ENCODE measurements around the gene EFNA5. TPM values are rescaled to one million over a fixed set of nuclear protein-coding genes. Genes with fewer than 3 reads are reported as not detected.

The EFNA5 gene
- total and polyA plus RNA-seq, 2 donors: 1.7 to 3.6 TPM

DNA sequence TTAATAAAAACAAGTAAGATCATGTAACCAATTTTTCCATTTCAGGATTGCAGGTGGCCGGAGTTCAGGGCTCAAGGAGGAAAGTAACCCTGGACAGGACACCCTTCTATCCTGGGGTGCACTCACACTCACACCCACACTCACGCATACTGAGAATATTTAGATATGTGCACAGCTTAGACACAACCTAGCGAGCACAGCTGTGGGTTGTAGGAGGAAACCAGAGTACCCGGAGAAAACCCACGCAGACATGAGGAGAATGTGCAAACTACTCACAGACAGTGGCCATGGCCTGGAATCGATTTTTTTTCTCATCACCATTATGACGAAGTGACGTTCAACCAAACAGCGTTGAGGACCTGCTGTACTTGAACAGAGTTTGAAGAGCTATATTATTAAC lies 4.5 kb upstream of the EFNA5 start:
- 77% methylated on average over 9 of the region's 9 CpGs for WGBS
- peaks cover 38 to 62% of the 10 kb centered on the region in 2 donors for H3K27me3 ChIP-seq (ENCODE audit: control insufficient read depth in 2 of 2, insufficient read depth in 1 of 2, low read length in 1 of 2)
- no peak for DNase-seq (ENCODE audit: low read depth in 6 of 9, low spot score in 9 of 9)

DNA sequence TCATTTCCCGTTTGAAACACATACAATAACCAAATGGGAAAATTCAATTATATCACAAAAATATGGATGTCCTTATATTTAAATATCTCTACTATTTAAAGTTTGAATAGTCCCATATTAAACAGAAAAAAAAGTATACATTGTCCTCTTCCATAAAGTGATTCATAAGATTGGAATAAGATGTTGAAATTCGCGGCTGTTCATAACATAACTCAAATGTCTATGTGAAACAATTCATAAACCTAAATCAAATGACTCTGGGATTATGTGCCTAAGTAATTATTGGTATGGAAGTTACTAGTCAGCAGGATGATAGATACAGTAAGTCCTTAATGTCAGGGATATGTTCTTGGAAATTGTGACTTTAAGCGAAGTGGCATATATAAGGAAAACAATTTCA lies 3.9 kb upstream of the EFNA5 start:
- peaks cover 44 to 67% of the 10 kb centered on the region in 2 donors for H3K27me3 ChIP-seq (ENCODE audit: control insufficient read depth in 2 of 2, insufficient read depth in 1 of 2, low read length in 1 of 2)
- WGBS: 85% methylated on average over 4 of the region's 4 CpGs

More for the DNA sequence above, 4.5 kb upstream of the EFNA5 start:
- Histone ChIP-seq H3K4me1 (ENCODE audit: control insufficient read depth in 2 of 2, insufficient read depth in 2 of 2, low read length in 2 of 2) (peaks cover 14 to 31% of the 10 kb centered on the region in 2 donors), H3K4me3 (ENCODE audit: low read length in 2 of 2) (no peak overlapping the region), H3K36me3 (ENCODE audit: control insufficient read depth in 2 of 2, insufficient read depth in 2 of 2, low read length in 1 of 2) (no peaks in the 10 kb centered on the region), H3K27ac (ENCODE audit: low read depth in 1 of 2, low read length in 1 of 2) (no peak overlapping the region), H3K9me3 (ENCODE audit: control insufficient read depth in 2 of 2, insufficient read depth in 1 of 2, low read length in 1 of 2) (peaks cover 0 to 10% of the 10 kb centered on the region in 2 donors)

GRCh38 chr5:107673368-107674136 lies 2.8 kb upstream of the EFNA5 start:
- peak in 8 of 9 donors; percentile 42 to 81 (median 64) for DNase-seq (ENCODE audit: low read depth in 6 of 9, low spot score in 9 of 9)
- Histone ChIP-seq H3K27me3 (ENCODE audit: control insufficient read depth in 2 of 2, insufficient read depth in 1 of 2, low read length in 1 of 2) (peaks cover 54 to 78% of the 10 kb centered on the region in 2 donors), H3K36me3 (ENCODE audit: control insufficient read depth in 2 of 2, insufficient read depth in 2 of 2, low read length in 1 of 2) (no peaks in the 10 kb centered on the region), H3K9me3 (ENCODE audit: control insufficient read depth in 2 of 2, insufficient read depth in 1 of 2, low read length in 1 of 2) (peaks cover 0 to 15% of the 10 kb centered on the region in 2 donors), H3K4me1 (ENCODE audit: control insufficient read depth in 2 of 2, insufficient read depth in 2 of 2, low read length in 2 of 2) (peaks cover 17 to 41% of the 10 kb centered on the region in 2 donors), H3K4me3 (ENCODE audit: low read length in 2 of 2) (peak overlapping the region; percentile 24 to 31), H3K27ac (ENCODE audit: low read depth in 1 of 2, low read length in 1 of 2) (peak overlapping the region in 1 of 2 donors; percentile 13)
- WGBS: 2% methylated on average over 32 of the region's 32 CpGs

More for the DNA sequence above, 3.9 kb upstream of the EFNA5 start:
- Histone ChIP-seq H3K27ac (ENCODE audit: low read depth in 1 of 2, low read length in 1 of 2) (no peak overlapping the region), H3K9me3 (ENCODE audit: control insufficient read depth in 2 of 2, insufficient read depth in 1 of 2, low read length in 1 of 2) (peaks cover 0 to 12% of the 10 kb centered on the region in 2 donors), H3K4me1 (ENCODE audit: control insufficient read depth in 2 of 2, insufficient read depth in 2 of 2, low read length in 2 of 2) (peaks cover 15 to 36% of the 10 kb centered on the region in 2 donors), H3K36me3 (ENCODE audit: control insufficient read depth in 2 of 2, insufficient read depth in 2 of 2, low read length in 1 of 2) (no peaks in the 10 kb centered on the region), H3K4me3 (ENCODE audit: low read length in 2 of 2) (no peak overlapping the region)
- DNase-seq (ENCODE audit: low read depth in 6 of 9, low spot score in 9 of 9): no peak

- H3K4me3 ChIP-seq (ENCODE audit: low read length in 2 of 2): peak overlapping the region; percentile 24 to 49
- no peaks in the 10 kb centered on the region for H3K36me3 ChIP-seq (ENCODE audit: control insufficient read depth in 2 of 2, insufficient read depth in 2 of 2, low read length in 1 of 2)
- H3K27me3 ChIP-seq (ENCODE audit: control insufficient read depth in 2 of 2, insufficient read depth in 1 of 2, low read length in 1 of 2): peaks cover 58 to 84% of the 10 kb centered on the region in 2 donors
- peak in 1 of 9 donors; percentile 41 for DNase-seq (ENCODE audit: low read depth in 6 of 9, low spot score in 9 of 9)
- WGBS: under 1% methylated on average over 11 of the region's 11 CpGs
- H3K9me3 ChIP-seq (ENCODE audit: control insufficient read depth in 2 of 2, insufficient read depth in 1 of 2, low read length in 1 of 2): peaks cover 0 to 15% of the 10 kb centered on the region in 2 donors
- H3K27ac ChIP-seq (ENCODE audit: low read depth in 1 of 2, low read length in 1 of 2): peak overlapping the region in 1 of 2 donors; percentile 8
- H3K4me1 ChIP-seq (ENCODE audit: control insufficient read depth in 2 of 2, insufficient read depth in 2 of 2, low read length in 2 of 2): peaks cover 17 to 41% of the 10 kb centered on the region in 2 donors
These were observed 2.3 kb upstream of the EFNA5 start for GRCh38 chr5:107673039-107673367.

- Histone ChIP-seq H3K4me3 (ENCODE audit: low read length in 2 of 2) (peak overlapping the region; percentile 39 to 49), H3K9me3 (ENCODE audit: control insufficient read depth in 2 of 2, insufficient read depth in 1 of 2, low read length in 1 of 2) (peaks cover 0 to 15% of the 10 kb centered on the region in 2 donors), H3K27ac (ENCODE audit: low read depth in 1 of 2, low read length in 1 of 2) (peak overlapping the region; percentile 8 to 24), H3K36me3 (ENCODE audit: control insufficient read depth in 2 of 2, insufficient read depth in 2 of 2, low read length in 1 of 2) (no peaks in the 10 kb centered on the region), H3K4me1 (ENCODE audit: control insufficient read depth in 2 of 2, insufficient read depth in 2 of 2, low read length in 2 of 2) (peaks cover 17 to 41% of the 10 kb centered on the region in 2 donors), H3K27me3 (ENCODE audit: control insufficient read depth in 2 of 2, insufficient read depth in 1 of 2, low read length in 1 of 2) (peaks cover 58 to 87% of the 10 kb centered on the region in 2 donors)
- peak in 2 of 9 donors; percentile 12 to 40 for DNase-seq (ENCODE audit: low read depth in 6 of 9, low spot score in 9 of 9)
- 1% methylated on average over 66 of the region's 66 CpGs for WGBS
These were observed 1.7 kb upstream of the EFNA5 start for GRCh38 chr5:107672211-107673038.

DNA sequence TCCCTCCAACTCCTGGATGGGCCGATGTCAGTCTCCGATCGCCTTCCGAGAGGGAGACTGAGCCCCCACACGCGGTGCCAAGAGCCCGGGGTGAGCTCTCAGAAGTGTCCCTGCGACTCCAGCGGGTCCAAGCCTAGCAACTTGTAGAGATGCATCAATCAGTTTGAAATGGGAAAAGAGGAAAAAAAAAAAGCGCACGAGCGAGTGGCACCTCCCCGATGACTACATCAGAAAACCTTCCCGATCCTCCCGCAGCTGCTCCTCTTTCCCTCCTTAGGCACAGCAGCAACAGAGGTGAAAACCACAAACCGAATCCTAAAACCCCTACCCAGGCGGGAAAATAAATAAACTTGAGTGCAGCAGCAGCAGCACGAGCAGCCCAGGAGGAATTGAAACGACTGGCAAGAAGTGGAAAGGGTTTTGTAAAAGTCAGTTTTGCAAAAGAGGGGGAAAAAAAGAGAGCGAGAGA lies 1.0 kb upstream of the EFNA5 start:
- Histone ChIP-seq H3K4me1 (ENCODE audit: control insufficient read depth in 2 of 2, insufficient read depth in 2 of 2, low read length in 2 of 2) (peaks cover 17 to 41% of the 10 kb centered on the region in 2 donors), H3K27ac (ENCODE audit: low read depth in 1 of 2, low read length in 1 of 2) (peak overlapping the region; percentile 46 to 74)
- no peak for DNase-seq (ENCODE audit: low read depth in 6 of 9, low spot score in 9 of 9)

DNA sequence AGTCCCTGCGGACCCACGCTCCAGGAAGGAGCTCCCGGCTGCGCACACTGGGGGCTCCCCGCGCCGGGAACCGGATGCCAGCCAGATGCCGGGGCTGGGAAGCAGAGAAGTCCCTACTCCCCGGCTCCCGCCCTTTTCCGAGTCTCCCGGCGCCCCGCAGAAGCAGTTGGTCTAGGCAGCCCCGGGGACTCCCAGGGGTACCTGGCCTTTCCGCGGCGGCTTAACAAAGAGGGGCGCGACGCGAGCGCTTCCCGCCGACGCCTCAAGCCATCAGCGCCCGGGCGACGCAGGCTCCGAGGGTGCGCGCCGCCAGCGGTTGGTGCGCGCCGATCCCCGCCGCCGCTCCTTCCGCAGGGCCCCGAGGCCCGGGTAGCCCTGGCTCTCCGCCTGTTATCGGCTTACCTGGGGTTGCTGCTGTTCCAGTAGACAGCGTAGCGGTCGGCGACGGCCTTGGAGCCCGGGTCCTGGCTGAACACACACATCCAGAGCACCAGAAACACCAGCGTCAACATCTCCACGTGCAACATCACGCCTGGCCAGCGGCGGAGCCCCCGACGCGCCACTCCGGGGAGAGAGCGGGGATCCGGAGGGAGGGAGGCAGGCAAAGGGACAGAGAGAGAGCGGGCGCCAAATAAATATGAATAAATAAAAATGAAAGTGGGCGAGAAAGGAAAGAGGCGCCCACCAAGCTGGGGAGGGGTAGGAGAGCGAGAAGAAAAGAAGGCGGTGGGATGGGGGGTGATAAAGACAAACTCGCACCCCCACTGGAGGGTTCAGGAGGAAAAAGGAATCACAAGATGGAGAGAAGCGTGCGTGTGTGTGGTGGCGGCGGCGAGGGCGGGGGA lies 428 bp downstream of the EFNA5 start:
- Histone ChIP-seq H3K27ac (ENCODE audit: low read depth in 1 of 2, low read length in 1 of 2) (peak overlapping the region in 1 of 2 donors; percentile 60), H3K36me3 (ENCODE audit: control insufficient read depth in 2 of 2, insufficient read depth in 2 of 2, low read length in 1 of 2) (no peaks in the 10 kb centered on the region), H3K9me3 (ENCODE audit: control insufficient read depth in 2 of 2, insufficient read depth in 1 of 2, low read length in 1 of 2) (peaks cover 0 to 15% of the 10 kb centered on the region in 2 donors), H3K4me3 (ENCODE audit: low read length in 2 of 2) (peak overlapping the region; percentile 26 to 49), H3K4me1 (ENCODE audit: control insufficient read depth in 2 of 2, insufficient read depth in 2 of 2, low read length in 2 of 2) (peaks cover 17 to 41% of the 10 kb centered on the region in 2 donors), H3K27me3 (ENCODE audit: control insufficient read depth in 2 of 2, insufficient read depth in 1 of 2, low read length in 1 of 2) (peaks cover 58 to 95% of the 10 kb centered on the region in 2 donors)
- 1% methylated on average over 77 of the region's 77 CpGs for WGBS
- peak in 2 of 9 donors; percentile 6 to 30 for DNase-seq (ENCODE audit: low read depth in 6 of 9, low spot score in 9 of 9)

More for the DNA sequence above, 1.0 kb upstream of the EFNA5 start:
- H3K36me3 ChIP-seq (ENCODE audit: control insufficient read depth in 2 of 2, insufficient read depth in 2 of 2, low read length in 1 of 2): no peaks in the 10 kb centered on the region
- 1% methylated on average over 20 of the region's 20 CpGs for WGBS
- peak overlapping the region; percentile 39 to 49 for H3K4me3 ChIP-seq (ENCODE audit: low read length in 2 of 2)
- H3K9me3 ChIP-seq (ENCODE audit: control insufficient read depth in 2 of 2, insufficient read depth in 1 of 2, low read length in 1 of 2): peaks cover 0 to 15% of the 10 kb centered on the region in 2 donors
- H3K27me3 ChIP-seq (ENCODE audit: control insufficient read depth in 2 of 2, insufficient read depth in 1 of 2, low read length in 1 of 2): peaks cover 58 to 93% of the 10 kb centered on the region in 2 donors
